PFSK-1 (cell line): ENCODE data around the gene RPRD1B.

Experiments
- FOXP2 ChIP-seq: optimal IDR thresholded peaks from 2 replicates; pipeline ENCODE3; 2011; ENCODE audit warnings: borderline replicate concordance, control low read depth, inconsistent platforms; ENCODE audit not compliant: insufficient read depth; ENCODE audit errors: extremely low read length, extremely low read depth
- POLR2AphosphoS5 ChIP-seq: IDR thresholded peaks from 2 replicates; pipeline ENCODE4 v1.6.1; 2012; ENCODE audit warnings: low read depth, mild to moderate bottlenecking, control low read depth, low read length, moderate library complexity
- REST ChIP-seq, 2 experiments: IDR thresholded peaks; 2 replicates each; pipeline versions ENCODE4 v1.6.1 to v1.8.0; 2011 to 2012; ENCODE audit warnings: low read depth in 2 of 2, low read length in 2 of 2, control low read depth in 1 of 2, inconsistent platforms in 1 of 2, mild to moderate bottlenecking in 1 of 2, moderate library complexity in 1 of 2; ENCODE audit not compliant: insufficient read depth in 1 of 2
- SIN3A ChIP-seq: IDR thresholded peaks from 2 replicates; pipeline ENCODE4 v1.6.1; 2012; ENCODE audit warnings: mild to moderate bottlenecking, low read length, moderate library complexity, borderline replicate concordance; ENCODE audit not compliant: insufficient read depth
- TAF1 ChIP-seq: IDR thresholded peaks from 2 replicates; pipeline ENCODE4 v1.6.1; 2012; ENCODE audit warnings: low read length, control low read depth, borderline replicate concordance; ENCODE audit not compliant: insufficient read depth

The RPRD1B gene

DNA sequence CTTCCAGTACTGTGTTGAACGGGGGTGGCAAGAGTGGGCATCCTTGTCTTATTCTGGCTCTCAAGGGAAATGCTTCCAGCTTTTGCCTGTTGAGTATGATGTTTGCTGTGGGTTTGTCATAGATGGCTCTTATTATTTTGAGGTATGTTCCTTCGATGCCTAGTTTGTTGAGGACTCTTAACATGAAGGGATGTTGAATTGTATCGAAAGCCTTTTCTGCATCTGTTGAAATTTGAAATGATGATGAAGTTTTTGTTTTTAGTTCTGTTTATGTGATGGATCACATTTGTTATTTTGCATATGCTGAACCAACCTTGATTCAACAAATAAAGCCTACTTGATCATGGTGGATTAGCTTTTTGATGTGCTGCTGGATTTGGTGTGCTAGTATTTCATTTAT is 48.0 kb downstream of the RPRD1B start:
- TF ChIP-seq REST (IDR thresholded peaks at IDR 0.05; ENCODE audit: insufficient read depth in 1 of 2, low read depth in 2 of 2, low read length in 2 of 2) = no peak

- TF ChIP-seq FOXP2 (no peak), POLR2AphosphoS5 (no peak), TAF1 (no peak), SIN3A (no peak), REST (IDR thresholded peaks at IDR 0.05; ENCODE audit: insufficient read depth in 1 of 2, low read depth in 2 of 2, low read length in 2 of 2) (no peak)
Observed at GRCh38 chr20:38082894-38083293, 49.3 kb downstream of the RPRD1B start.

GRCh38 chr20:38083338-38084048 is 49.9 kb downstream of the RPRD1B start:
- TF ChIP-seq SIN3A = no peak
- no peak for TF ChIP-seq TAF1
- no peak for TF ChIP-seq POLR2AphosphoS5
- TF ChIP-seq FOXP2 = no peak
- no peak for TF ChIP-seq REST (IDR thresholded peaks at IDR 0.05; ENCODE audit: insufficient read depth in 1 of 2, low read depth in 2 of 2, low read length in 2 of 2)

DNA sequence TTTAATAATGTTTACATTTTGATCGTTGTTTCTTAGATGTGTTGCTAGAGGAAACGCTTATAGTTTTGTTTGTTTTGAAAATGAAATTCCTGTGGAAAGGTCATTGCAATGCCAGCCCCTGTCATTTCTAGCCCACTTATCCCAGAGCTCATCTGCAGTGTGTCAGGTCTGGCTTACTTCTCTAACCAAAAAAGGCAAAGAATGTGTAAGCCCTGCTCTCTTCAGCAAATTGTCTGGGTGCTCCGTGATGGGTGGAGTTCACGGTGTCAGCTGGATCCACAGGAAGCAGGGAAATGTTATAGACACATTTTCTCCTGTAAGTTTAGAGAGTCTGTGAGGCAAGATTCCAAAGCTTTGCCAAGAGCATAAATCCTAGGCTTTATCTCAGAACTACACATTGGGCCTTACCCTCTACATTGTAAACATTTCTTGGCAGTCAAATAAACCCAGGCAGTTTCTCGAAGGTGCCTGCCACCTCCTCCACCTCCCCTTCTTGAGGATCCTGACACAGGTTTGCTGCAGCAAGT is 50.9 kb downstream of the RPRD1B start:
- TF ChIP-seq POLR2AphosphoS5 = no peak

- TF ChIP-seq SIN3A (no peak), REST (IDR thresholded peaks at IDR 0.05; ENCODE audit: insufficient read depth in 1 of 2, low read depth in 2 of 2, low read length in 2 of 2) (no peak)
Observed at GRCh38 chr20:38085026-38085425, 51.5 kb downstream of the RPRD1B start.

DNA sequence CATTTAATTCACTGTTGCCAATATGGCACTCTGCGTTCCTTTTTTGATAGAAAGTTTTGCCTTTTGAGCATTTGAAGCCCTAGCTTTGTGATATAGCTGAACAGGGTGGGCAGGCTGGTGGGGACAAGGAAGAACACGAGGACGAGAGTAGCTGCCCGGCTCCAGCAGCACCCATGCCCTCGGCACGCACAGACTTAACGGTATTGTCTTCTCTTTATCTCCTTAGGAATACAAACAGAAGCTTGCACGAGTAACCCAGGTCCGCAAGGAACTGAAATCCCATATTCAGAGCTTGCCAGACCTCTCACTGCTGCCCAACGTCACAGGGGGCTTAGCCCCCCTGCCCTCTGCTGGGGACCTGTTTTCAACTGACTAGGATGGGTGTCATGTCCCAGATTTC is 56.0 kb downstream of the RPRD1B start:
- TF ChIP-seq FOXP2 (no peak), SIN3A (no peak), REST (IDR thresholded peaks at IDR 0.05; ENCODE audit: insufficient read depth in 1 of 2, low read depth in 2 of 2, low read length in 2 of 2) (no peak), TAF1 (no peak), POLR2AphosphoS5 (no peak)
